ENCODE data around the gene SIRPD.

SIRPD gene

DNA sequence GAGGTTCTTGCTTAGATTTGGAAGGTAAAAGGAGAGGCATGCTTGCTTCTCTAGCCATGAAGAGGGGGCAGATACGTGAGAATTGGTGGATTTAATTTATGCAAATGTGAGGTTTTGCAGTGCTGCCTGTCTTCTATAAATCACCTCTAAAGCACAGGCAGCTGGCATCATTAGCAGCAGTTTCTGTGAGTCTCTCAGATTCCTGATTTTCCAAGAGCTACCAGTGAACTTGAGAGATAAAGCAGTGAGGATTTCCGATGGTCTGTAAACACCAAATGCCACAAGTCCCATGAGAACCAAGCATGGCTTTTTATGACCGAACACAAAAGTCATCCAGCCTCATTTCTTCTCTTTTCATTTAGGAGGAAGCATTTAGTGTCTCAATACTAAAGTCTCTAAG, 63.1 kb downstream of the SIRPD start:
- no peak for DNase-seq (ENCODE audit: low read depth, low spot score)

DNA sequence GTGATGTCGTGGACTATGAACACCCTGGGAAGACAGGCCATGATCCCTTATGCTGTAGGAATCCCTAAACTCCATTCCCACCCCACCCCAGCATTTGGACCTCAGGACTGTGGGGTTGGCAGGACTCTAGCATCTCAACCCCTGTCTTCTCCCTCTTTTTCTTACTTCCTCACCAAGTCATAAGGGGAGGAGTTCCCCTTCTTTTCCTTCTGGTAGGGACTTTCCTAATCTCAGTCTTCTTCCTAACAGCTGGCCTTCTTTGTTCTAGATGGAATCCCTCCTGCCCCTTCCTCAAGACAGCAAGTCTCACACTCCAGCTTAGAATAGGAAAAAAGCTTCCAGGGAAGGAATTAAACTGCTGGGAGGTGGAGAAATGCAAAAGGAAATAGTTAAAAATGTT, 64.0 kb downstream of the SIRPD start:
- DNase-seq (ENCODE audit: low read depth, low spot score) = no peak

DNA sequence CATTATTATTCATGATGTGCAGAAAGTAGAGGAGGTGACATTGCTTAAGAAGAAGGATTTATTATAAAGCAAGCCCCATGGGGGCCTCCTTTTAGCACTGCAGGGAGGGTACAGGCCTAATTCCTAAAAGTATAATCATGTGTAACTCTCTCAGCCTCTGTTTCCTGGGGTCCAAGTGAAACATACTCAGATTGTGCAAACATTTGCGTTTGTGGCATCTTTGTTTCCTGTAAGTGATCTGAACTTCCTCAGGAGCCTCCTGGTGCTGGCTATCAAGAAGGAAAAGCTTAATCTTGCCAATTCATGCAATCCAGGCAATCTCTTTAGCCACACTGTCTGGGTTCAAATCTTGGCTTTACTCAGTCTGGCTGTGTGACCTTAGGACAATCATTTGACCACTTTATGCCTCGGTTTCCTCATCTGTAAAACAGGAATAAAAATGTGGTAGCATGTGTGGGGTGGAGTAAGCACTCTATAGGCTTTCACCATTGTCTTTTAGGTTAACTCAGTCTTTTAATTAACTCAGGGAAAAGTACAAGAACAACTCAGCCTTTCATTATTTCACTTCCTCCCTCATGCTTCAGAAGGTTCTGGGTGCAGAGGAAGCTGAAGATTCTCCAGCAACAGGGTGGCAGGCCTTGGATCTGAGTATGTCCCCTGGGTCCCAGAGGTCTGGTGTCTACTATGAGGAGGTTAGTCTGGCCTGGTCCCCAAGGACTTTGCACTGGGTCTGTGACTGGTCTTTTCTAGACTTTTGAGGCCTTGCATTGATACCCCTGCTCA, 65.5 kb downstream of the SIRPD start:
- DNase-seq (ENCODE audit: low read depth, low spot score) = no peak

DNA sequence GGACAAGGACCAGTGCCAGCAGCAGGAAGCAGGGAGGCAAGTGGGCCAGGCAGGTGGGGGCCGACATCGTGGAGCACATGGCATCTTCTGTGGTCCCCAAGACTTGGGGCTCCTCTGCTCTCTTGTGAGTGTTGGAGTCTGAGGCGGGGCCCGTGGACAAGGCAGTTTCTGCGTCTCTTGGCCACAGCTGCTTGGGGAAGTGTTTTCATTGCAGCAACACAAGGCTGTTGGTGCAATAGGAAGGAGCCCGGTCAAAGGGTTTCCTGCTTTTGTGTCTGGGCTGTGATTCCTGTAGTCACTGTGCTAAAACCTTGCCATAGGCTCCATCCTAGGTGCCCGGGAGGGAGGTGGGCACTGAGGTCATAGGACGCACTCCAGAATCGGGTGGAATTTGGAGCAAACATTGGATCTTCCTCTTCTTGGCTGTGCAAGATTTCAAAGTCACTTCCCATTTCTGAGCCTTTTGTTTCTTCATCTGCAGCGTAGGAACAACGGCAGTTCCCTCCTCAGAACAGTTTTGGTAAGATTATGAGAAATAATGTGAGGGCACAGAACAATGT, 66.1 kb downstream of the SIRPD start, which contains the start of gene SIRPB2:
Gene SIRPB2, minus strand, starts transcription at position 140 of the 560 bp plus-strand sequence. Its CDS starts 61 bp downstream, at position 79.
- DNase-seq (ENCODE audit: low read depth, low spot score) = no peak

DNA sequence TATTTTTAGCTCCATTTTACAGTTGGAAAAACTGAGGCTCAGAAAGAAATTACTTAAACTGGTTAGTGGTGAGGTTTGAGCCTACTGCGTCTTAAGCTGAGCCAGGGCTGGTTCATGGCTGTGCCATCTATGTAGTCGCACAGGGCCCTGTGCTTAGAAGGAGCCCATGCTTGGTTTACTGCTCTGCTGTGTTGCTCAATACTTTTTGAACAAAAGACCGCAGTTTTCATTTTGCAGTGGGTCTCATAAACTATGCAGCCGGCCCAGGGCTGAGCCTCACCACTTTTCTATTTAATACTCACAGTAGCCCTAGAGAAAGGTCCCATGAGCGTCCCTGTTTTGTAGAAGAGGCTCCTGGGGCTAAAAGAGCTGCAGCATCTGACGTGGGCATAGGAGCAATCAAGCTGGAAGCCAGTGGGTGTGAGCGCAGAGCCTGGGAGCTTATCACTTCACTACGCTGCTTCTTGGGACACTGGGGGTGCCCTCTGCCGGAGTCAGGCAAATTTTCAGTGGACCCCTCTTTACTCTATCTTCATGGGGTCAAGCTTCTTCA, 66.8 kb downstream of the SIRPD start:
- no peak for DNase-seq (ENCODE audit: low read depth, low spot score)

DNA sequence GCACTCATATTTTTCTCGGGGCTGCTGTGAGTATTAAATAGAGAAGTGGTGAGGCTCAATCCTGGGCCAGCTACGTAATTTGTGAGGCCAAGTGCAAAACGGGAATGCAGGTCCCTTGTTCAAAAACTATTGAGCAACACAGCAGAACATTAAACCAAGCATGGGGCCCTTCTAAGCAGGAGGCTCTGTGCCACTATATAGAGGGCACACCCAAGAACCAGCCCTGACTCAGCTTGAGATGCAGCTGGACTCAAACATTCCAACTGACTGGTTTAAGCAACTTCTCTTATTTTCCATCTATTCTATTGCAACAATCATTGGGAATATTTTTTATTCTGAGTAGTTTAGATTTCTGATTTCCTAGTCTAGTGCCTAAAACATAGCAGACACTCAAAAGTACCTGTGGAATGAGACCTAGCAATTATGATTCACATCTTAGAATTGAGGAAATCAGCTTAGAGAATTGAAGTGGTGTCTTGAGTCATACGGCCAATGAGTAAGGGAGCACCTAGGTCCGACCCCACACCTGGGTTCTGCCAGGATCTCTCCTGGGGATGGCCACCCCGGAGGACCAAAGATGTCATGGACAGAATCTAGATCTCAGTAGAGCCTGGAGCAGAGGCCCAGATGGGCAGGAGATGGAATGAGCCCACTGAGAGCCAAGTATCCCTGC, 67.6 kb downstream of the SIRPD start:
- DNase-seq (ENCODE audit: low read depth, low spot score) = no peak

DNA sequence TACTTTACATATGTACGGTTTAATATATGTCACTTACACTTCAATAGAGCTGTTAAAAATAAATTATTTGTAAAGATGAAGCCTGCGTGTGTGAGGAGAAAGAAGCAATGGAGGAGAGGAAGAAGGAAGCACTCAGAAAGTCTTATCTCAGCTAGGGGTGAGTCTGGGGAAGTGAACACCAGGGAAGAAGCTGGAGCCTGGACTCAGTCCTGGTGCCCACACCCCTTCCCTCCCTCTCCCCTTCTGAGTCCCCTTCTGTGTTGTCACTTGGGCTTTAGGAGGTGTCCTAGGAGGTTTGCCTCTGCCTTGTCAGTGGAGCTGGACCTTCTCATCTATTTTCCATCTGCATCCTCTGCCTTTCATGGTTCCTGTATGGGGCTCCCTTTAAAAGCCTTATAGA, 68.2 kb downstream of the SIRPD start:
- DNase-seq (ENCODE audit: low read depth, low spot score) = no peak

DNA sequence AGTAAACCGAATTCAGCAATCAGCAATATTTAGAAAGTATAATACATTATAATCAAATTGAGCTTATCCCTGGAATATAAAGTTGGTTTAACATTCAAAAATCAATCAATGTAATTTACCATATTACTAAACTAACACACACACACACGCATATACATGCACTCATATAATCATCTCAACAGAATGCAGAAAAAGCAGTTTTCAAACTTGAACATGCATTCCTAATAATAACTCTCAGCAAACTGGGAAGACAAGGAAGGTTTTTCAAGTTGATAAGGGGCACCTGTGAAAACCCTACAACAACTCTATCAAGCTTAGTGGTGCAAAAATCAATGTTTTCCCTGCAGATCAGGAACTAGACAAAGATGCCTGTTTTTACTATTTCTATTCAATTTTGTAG, 70.9 kb downstream of the SIRPD start:
- DNase-seq (ENCODE audit: low read depth, low spot score) = no peak

DNA sequence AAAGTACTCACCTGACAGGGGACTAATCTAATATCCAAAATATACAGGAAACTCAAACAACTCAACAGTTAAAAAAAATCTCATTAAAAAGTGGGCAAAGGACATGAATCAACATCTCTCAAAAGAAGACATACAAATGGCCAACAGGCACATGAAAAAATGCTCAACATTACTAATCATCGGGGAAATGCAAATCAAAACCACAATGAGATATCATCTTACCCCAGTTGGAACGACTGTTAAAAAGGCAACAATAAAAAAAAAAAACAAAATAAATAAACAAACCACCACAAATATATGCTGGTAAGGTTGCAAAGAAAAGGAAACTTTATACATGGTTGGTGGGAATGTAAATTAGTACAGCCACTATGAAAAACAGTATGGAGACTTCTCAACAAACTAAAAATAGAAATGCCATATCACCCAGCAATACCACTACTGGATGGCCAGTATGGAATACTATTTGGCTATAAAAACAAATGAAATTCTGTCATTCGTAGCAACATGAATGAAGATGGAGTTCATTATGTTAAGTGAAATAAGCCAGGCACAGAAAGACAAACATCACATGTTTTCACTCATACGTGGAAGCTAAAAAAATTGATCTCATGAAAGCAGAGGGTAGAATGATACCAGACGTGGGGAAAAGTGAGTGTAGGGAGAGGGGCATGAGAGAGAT, 72.9 kb downstream of the SIRPD start:
- DNase-seq (ENCODE audit: low read depth, low spot score) = no peak

Measured in activated naive CD8-positive, alpha-beta T cell treated with anti-CD3 and anti-CD28 coated beads, Interleukin-2, amount 50 U/mL, for 16 hours (primary cell).